ENCODE results near the gene MIEF2. TPM values are rescaled to one million over a fixed set of nuclear protein-coding genes. Genes with fewer than 3 reads are reported as not detected.

MIEF2 gene
- total RNA-seq, 1 donor = 13.2 TPM

GRCh38 chr17:18309202-18309601 lies 48.7 kb downstream of the MIEF2 start:
- DNase-seq (ENCODE audit: low read depth) = no peak
- H3K4me3 ChIP-seq (ENCODE audit: low read depth, low read length) = no peak overlapping the region
- no peak for TF ChIP-seq CTCF (IDR thresholded peaks at IDR 0.05; ENCODE audit: insufficient read depth, low read length)

GRCh38 chr17:18314059-18314730 lies 53.7 kb downstream of the MIEF2 start:
- peak; percentile 27 for DNase-seq (ENCODE audit: low read depth)
- peak overlapping the region; percentile 71 for H3K4me3 ChIP-seq (ENCODE audit: low read depth, low read length)
- TF ChIP-seq CTCF (IDR thresholded peaks at IDR 0.05; ENCODE audit: insufficient read depth, low read length) = no peak

GRCh38 chr17:18314731-18315561 lies 54.5 kb downstream of the MIEF2 start, which contains the start of the genes SMCR8 and TOP3A:
Gene SMCR8, plus strand, starts transcription at chr17:18315293. Its CDS starts 497 bp downstream, at chr17:18315790.
Gene TOP3A, minus strand, starts transcription at chr17:18314994. Its CDS starts 216 bp downstream, at chr17:18314778.
- peak within 1 kb of the TSS; percentile 71 for H3K4me3 ChIP-seq (ENCODE audit: low read depth, low read length)
- TF ChIP-seq CTCF (IDR thresholded peaks at IDR 0.05; ENCODE audit: insufficient read depth, low read length) = no peak
- peak; percentile 98 for DNase-seq (ENCODE audit: low read depth)

- H3K4me3 ChIP-seq (ENCODE audit: low read depth, low read length) = peak overlapping the region; percentile 71
- no peak for TF ChIP-seq CTCF (IDR thresholded peaks at IDR 0.05; ENCODE audit: insufficient read depth, low read length)
- DNase-seq (ENCODE audit: low read depth) = no peak
Observed at GRCh38 chr17:18315562-18315922, 55.1 kb downstream of the MIEF2 start.

GRCh38 chr17:18315961-18316360 lies 55.5 kb downstream of the MIEF2 start:
- TF ChIP-seq CTCF (IDR thresholded peaks at IDR 0.05; ENCODE audit: insufficient read depth, low read length) = no peak
- peak overlapping the region; percentile 71 for H3K4me3 ChIP-seq (ENCODE audit: low read depth, low read length)

More at GRCh38 chr17:18315961-18316360, 55.5 kb downstream of the MIEF2 start:
- DNase-seq (ENCODE audit: low read depth) = no peak

Other genes with a start within 250 kb of the MIEF2 start
- 17.8 and 43.4 TPM in 2 replicates for gene ATPAF2, start 221.5 kb upstream of the MIEF2 start, total RNA-seq (ENCODE audit: low replicate concordance)
- gene GID4, start 221.3 kb upstream of the MIEF2 start, total RNA-seq (ENCODE audit: low replicate concordance) = 5.5 and 7.8 TPM in 2 replicates
- 7.4 and 25.3 TPM in 2 replicates for gene DRG2, start 172.7 kb upstream of the MIEF2 start, total RNA-seq (ENCODE audit: low replicate concordance)
- 0.45 and 1.6 TPM in 2 replicates for gene MYO15A, start 151.9 kb upstream of the MIEF2 start, total RNA-seq (ENCODE audit: low replicate concordance)
- 73.3 and 108 TPM in 2 replicates for gene ALKBH5, start 76.8 kb upstream of the MIEF2 start, total RNA-seq (ENCODE audit: low replicate concordance)
- gene LLGL1, start 35.0 kb upstream of the MIEF2 start, total RNA-seq (ENCODE audit: low replicate concordance) = 23.3 and 40.7 TPM in 2 replicates
- 214 and 305 TPM in 2 replicates for gene FLII, start 1.9 kb upstream of the MIEF2 start, total RNA-seq (ENCODE audit: low replicate concordance)
- gene TOP3A, start 54.3 kb downstream of the MIEF2 start, total RNA-seq (ENCODE audit: low replicate concordance) = 50.0 and 213 TPM in 2 replicates
- gene SMCR8, start 54.6 kb downstream of the MIEF2 start, total RNA-seq (ENCODE audit: low replicate concordance) = 9.2 and 17.3 TPM in 2 replicates
- gene SHMT1, start 102.9 kb downstream of the MIEF2 start, total RNA-seq (ENCODE audit: low replicate concordance) = 7.0 and 20.3 TPM in 2 replicates
- gene EVPLL, start 117.1 kb downstream of the MIEF2 start, total RNA-seq (ENCODE audit: low replicate concordance) = not detected in 2 replicates
- gene LGALS9C, start 216.1 kb downstream of the MIEF2 start, total RNA-seq (ENCODE audit: low replicate concordance) = not detected in 2 replicates